Measurements from ENCODE around the gene BAIAP2. TPM values are rescaled to one million over a fixed set of nuclear protein-coding genes. Genes with fewer than 3 reads are reported as not detected.

BAIAP2 gene
- total RNA-seq, 4 donors from 2014 or later = 35.8 to 86.8 (median 42.1) TPM

DNA sequence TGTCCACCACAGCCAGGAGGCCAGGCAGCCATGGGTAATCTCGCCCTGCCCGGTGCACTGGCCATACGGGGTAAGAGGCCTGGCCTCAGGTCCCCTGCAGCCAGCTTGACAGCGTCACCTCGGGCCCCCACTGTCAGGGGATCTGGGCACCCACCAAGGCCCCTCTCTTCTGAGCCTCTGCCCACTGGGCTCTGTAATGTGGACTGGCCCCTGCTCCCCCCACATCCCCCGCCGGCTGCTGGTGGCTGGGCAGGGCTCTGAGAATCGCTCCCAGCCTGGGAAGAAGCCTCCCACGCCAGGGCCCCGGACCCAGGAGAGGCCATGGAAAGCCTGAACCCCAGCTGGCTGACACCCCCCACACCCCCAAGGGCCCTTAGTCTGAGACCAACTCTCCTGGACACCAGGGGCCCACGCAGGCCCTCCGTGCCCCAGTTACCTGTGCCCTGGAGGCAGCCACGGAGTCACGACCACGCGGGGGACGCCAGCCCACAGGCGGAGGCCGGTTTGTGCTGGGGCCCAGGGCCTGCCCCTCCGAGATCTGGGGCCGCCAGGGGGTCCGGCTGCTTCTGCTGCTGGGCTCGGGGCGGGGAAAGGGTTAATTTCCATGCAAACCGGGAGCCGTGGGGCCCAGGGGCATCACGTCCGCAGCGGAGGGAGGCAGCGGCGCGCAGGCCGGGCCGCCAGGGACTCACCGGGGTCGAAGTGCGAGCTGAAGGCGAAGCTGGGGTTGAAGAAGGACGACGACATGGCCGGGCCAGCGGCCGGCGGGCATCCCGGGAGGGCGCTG is 130.5 kb downstream of the BAIAP2 start, which contains the start of gene PVALEF:
Gene PVALEF, plus strand, starts transcription at position 262 of the 787 bp plus-strand sequence. CDS start 15,720 bp downstream, outside the sequence.
- Histone ChIP-seq H3K4me1 (peaks cover 10 to 14% of the 10 kb centered on the region in 2 donors), H3K27me3 (no peaks in the 10 kb centered on the region), H3K9me3 (no peaks in the 10 kb centered on the region), H3K4me3 (replicated peaks in 1 of 3) (peak within 1 kb of the TSS; percentile 0 to 34 (median 11)), H3K36me3 (no peaks in the 10 kb centered on the region), H3K27ac (no peak within 1 kb of the TSS)
- intact Hi-C loops (cut with DNase I) = no loop called here
- WGBS, 2 donors = 0 to 45% methylated on average over 6 to 9 of the region's 46 CpGs
- peak; percentile 16 to 18 for DNase-seq
- TF ChIP-seq POLR2A (IDR thresholded peaks at IDR 0.05) = no peak
- TF ChIP-seq, protein P1, sequence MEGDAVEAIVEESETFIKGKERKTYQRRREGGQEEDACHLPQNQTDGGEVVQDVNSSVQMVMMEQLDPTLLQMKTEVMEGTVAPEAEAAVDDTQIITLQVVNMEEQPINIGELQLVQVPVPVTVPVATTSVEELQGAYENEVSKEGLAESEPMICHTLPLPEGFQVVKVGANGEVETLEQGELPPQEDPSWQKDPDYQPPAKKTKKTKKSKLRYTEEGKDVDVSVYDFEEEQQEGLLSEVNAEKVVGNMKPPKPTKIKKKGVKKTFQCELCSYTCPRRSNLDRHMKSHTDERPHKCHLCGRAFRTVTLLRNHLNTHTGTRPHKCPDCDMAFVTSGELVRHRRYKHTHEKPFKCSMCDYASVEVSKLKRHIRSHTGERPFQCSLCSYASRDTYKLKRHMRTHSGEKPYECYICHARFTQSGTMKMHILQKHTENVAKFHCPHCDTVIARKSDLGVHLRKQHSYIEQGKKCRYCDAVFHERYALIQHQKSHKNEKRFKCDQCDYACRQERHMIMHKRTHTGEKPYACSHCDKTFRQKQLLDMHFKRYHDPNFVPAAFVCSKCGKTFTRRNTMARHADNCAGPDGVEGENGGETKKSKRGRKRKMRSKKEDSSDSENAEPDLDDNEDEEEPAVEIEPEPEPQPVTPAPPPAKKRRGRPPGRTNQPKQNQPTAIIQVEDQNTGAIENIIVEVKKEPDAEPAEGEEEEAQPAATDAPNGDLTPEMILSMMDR (IDR thresholded peaks at IDR 0.05) = no peak

DNA sequence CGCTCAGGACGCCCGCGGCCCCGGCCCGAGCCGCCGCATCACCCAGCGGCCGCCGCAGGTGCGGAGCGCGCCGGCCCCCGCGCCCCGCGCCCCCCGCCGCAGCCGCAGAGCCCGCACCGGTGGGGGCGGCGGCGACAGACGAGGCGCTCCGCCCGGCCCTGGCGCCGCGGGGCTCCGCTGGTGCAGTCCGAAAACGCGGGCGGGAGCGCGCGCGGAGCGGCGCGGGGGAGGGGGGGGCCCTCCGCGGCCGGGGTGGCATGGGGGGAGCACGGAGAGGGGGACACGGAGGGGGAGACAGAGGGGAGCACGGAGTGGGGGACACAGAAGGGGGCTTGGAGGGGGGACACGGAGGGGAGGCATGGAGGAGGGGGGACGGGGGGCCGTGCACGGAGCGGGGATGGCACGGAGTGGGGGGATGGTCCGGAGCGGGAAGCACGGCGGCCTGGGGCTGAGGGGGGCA is 131.1 kb downstream of the BAIAP2 start, which contains the start of gene AATK:
Gene AATK, minus strand, starts transcription at position 189 of the 460 bp plus-strand sequence. CDS start 229 bp downstream, outside the sequence.
- intact Hi-C loops (cut with DNase I) = no loop called here
- Histone ChIP-seq H3K4me1 (peaks cover 10 to 14% of the 10 kb centered on the region in 2 donors), H3K27ac (no peak within 1 kb of the TSS), H3K4me3 (replicated peaks in 1 of 3) (peak within 1 kb of the TSS; percentile 0 to 34 (median 11)), H3K27me3 (no peaks in the 10 kb centered on the region), H3K36me3 (no peaks in the 10 kb centered on the region), H3K9me3 (no peaks in the 10 kb centered on the region)
- peak in 1 of 2 donors; percentile 12 for DNase-seq
- TF ChIP-seq, protein P1 (IDR thresholded peaks at IDR 0.05) = no peak
- TF ChIP-seq POLR2A (IDR thresholded peaks at IDR 0.05) = peak in 1 of 2 donors; percentile 2
- WGBS, 2 donors = 0% methylated on average over 3 of the region's 62 CpGs; no CpG with 5 or more reads in 1 of the 2 donors

MicroRNAs encoded within 50 kb of the gene (microRNA counts, 767-probe panel; counts per million panel counts)
- 0 to 1,236 counts per million in 2 donors for microRNA hsa-miR-1250
- 3,493 to 5,881 counts per million in 2 donors for microRNA hsa-miR-338-3p
- microRNA hsa-miR-338-5p = 0 counts per million in 2 donors
- 0 counts per million in 2 donors for microRNA hsa-miR-657

Small RNAs within 50 kb of the gene (microRNA-seq; reads per million reads assigned to microRNA genes)
- gene MIR1250 (not detected), gene MIR3065 (not detected), gene MIR338 (not detected), gene MIR657 (not detected)

Small RNAs within 50 kb of the gene (small RNA-seq; reads per million reads assigned to genes)
- not detected for gene MIR1250
- 0.56 reads per million for gene MIR3065
- not detected for gene MIR657

Other genes with a start within 250 kb of the BAIAP2 start
- 10 to 100 TPM; 19.5 to 37.8 (median 27.8) TPM for gene CHMP6, start 43.3 kb upstream of the BAIAP2 start, total RNA-seq
- not detected for gene PVALEF, start 130.4 kb downstream of the BAIAP2 start, total RNA-seq
- gene AATK, start 131.1 kb downstream of the BAIAP2 start, total RNA-seq = 10 to 100 TPM in 1 of 4 donors, 1 to 10 TPM in 3; 4.1 to 17.6 (median 7.4) TPM
- 10 to 100 TPM in 1 of 4 donors, 1 to 10 TPM in 3; 6.9 to 12.0 (median 8.6) TPM for gene CEP131, start 187.8 kb downstream of the BAIAP2 start, total RNA-seq
- 10 to 100 TPM; 37.9 to 82.2 (median 64.9) TPM for gene TEPSIN, start 203.9 kb downstream of the BAIAP2 start, total RNA-seq
- 100 to 1,000 TPM in 1 of 4 donors, 10 to 100 TPM in 3; 17.0 to 107 (median 53.7) TPM for gene NDUFAF8, start 204.2 kb downstream of the BAIAP2 start, total RNA-seq

Data from thyroid gland (tissue), 4 donors.